IPS-NIHi7 (cell line): ENCODE results near the gene SPI1.
"Not testable (repeated sequence)": the region's sequence is repeated elsewhere in the genome, so short reads cannot be mapped to it uniquely, and the experiment has no call there.

Source experiments
- DNase-seq: peaks from one replicate; pipeline ENCODE4 v3.0.0; 2012; ENCODE audit warnings: mixed read lengths; ENCODE audit errors: extremely low spot score

Gene SPI1

GRCh38 chr11:47340980-47341775, 37.2 kb downstream of the SPI1 start:
- DNase-seq, result no peak

GRCh38 chr11:47340010-47340409, 38.3 kb downstream of the SPI1 start:
- no peak for DNase-seq

GRCh38 chr11:47338396-47339241, 39.7 kb downstream of the SPI1 start:
- DNase-seq, result no peak

- no peak for DNase-seq
Measured at GRCh38 chr11:47337229-47337924, 41.0 kb downstream of the SPI1 start.

GRCh38 chr11:47336595-47336994, 41.8 kb downstream of the SPI1 start:
- no peak for DNase-seq

GRCh38 chr11:47335733-47336132, 42.6 kb downstream of the SPI1 start:
- DNase-seq, result no peak

GRCh38 chr11:47334699-47335411, 43.5 kb downstream of the SPI1 start:
- DNase-seq, result not testable (repeated sequence)

- no peak for DNase-seq
Measured at GRCh38 chr11:47333886-47334443, 44.4 kb downstream of the SPI1 start.

GRCh38 chr11:47333526-47333845, 44.9 kb downstream of the SPI1 start:
- no peak for DNase-seq

GRCh38 chr11:47332791-47333525, 45.4 kb downstream of the SPI1 start:
- no peak for DNase-seq

- DNase-seq, result no peak
Measured at GRCh38 chr11:47332303-47332711, 46.0 kb downstream of the SPI1 start.

- no peak for DNase-seq
Measured at GRCh38 chr11:47331454-47332302, 46.7 kb downstream of the SPI1 start.

- DNase-seq, result peak; percentile 51
Measured at GRCh38 chr11:47329987-47330931, 48.1 kb downstream of the SPI1 start.

GRCh38 chr11:47329431-47329986, 48.8 kb downstream of the SPI1 start:
- no peak for DNase-seq

GRCh38 chr11:47328449-47329390, 49.6 kb downstream of the SPI1 start:
- no peak for DNase-seq

GRCh38 chr11:47327949-47328348, 50.4 kb downstream of the SPI1 start:
- DNase-seq, result no peak

- no peak for DNase-seq
Measured at GRCh38 chr11:47327025-47327424, 51.3 kb downstream of the SPI1 start.
